Breast epithelium (tissue), 4 donors: ENCODE measurements around the gene SGSM2. TPM values are rescaled to one million over a fixed set of nuclear protein-coding genes. Genes with fewer than 3 reads are reported as not detected.

Experiments
- DNase-seq, 2 donors: peaks; one replicate each; pipeline ENCODE4 v3.0.0-alpha.2; 2019; ENCODE audit warnings: low spot score in 2 of 2
- H3K27ac ChIP-seq, 2 donors: fragments of 200-600 bp; sonication (generic) in 1 of 2; one replicate each; pipeline ENCODE4 v1.5.1; 2016 to 2019; ENCODE audit warnings: mild to moderate bottlenecking in 1 of 2
- H3K27me3 ChIP-seq, 2 donors: fragments of 200-600 bp; sonication (generic) in 1 of 2; one replicate each; pipeline versions ENCODE4 v1.5.1 to v1.6.0; 2017 to 2019; ENCODE audit warnings: control low read depth in 1 of 2, mild to moderate bottlenecking in 1 of 2
- H3K36me3 ChIP-seq: fragments of 200-600 bp; one replicate; pipeline ENCODE4 v1.5.1; 2019
- H3K4me1 ChIP-seq, 2 donors: fragments of 200-600 bp; sonication (generic); one replicate each; pipeline ENCODE4 v1.5.1; 2016 to 2019; ENCODE audit warnings: control low read depth in 1 of 2
- H3K4me3 ChIP-seq, 3 donors: fragments of 200-600 bp; sonication (generic); 1 replicate in 2 of 3; 2 replicates in 1 of 3; pipeline ENCODE4 v1.5.1; 2016 to 2019; ENCODE audit warnings: mild to moderate bottlenecking in 3 of 3, moderate library complexity in 2 of 3
- H3K9me3 ChIP-seq, 2 donors: fragments of 200-600 bp; sonication (generic) in 1 of 2; one replicate each; pipeline ENCODE4 v1.5.1; 2016 to 2019; ENCODE audit warnings: control low read depth in 1 of 2
- POLR2A ChIP-seq: fragments of 450-650 bp; IDR thresholded peaks from one replicate; pipeline ENCODE4 v1.6.1; 2016; ENCODE audit warnings: antibody characterized with exemption, mild to moderate bottlenecking, moderate library complexity
- POLR2AphosphoS5 ChIP-seq, 3 donors: sonication (generic); formaldehyde crosslinking; IDR thresholded peaks; one replicate each; pipeline ENCODE4 v1.6.1; 2017; ENCODE audit warnings: antibody characterized with exemption in 3 of 3
- intact Hi-C: fragments of 100-400 bp; cut with DNase I; formaldehyde crosslinking; loops from one replicate; pipeline ENCODE4 v1.15.1; 2023; ENCODE audit warnings: low total_unique reads
- total RNA-seq, 3 donors: library from RNA; depleted of rRNA; stranded (reverse); fragments of >200 nt; gene quantifications; one replicate each; pipeline ENCODE4 v1.1.0, GENCODE V29; 2016
- TF ChIP-seq, protein P1 (sequence below), 3 donors: fragments of 450-650 bp; IDR thresholded peaks; one replicate each; pipeline ENCODE4 v1.5.1; 2016 to 2017; ENCODE audit warnings: antibody characterized with exemption in 3 of 3, mild to moderate bottlenecking in 3 of 3, moderate library complexity in 3 of 3

SGSM2 gene
- total RNA-seq, 3 donors from 2014 or later = 27.8 to 125 (median 85.5) TPM

- Histone ChIP-seq H3K27ac (no peak overlapping the region), H3K36me3 (no peaks in the 10 kb centered on the region), H3K27me3 (no peaks in the 10 kb centered on the region), H3K4me1 (no peaks in the 10 kb centered on the region), H3K4me3 (no peak overlapping the region), H3K9me3 (no peaks in the 10 kb centered on the region)
- intact Hi-C loops = no loop called here
- TF ChIP-seq POLR2A (no peak), POLR2AphosphoS5 (IDR thresholded peaks at IDR 0.05) (no peak)
- TF ChIP-seq, protein P1, sequence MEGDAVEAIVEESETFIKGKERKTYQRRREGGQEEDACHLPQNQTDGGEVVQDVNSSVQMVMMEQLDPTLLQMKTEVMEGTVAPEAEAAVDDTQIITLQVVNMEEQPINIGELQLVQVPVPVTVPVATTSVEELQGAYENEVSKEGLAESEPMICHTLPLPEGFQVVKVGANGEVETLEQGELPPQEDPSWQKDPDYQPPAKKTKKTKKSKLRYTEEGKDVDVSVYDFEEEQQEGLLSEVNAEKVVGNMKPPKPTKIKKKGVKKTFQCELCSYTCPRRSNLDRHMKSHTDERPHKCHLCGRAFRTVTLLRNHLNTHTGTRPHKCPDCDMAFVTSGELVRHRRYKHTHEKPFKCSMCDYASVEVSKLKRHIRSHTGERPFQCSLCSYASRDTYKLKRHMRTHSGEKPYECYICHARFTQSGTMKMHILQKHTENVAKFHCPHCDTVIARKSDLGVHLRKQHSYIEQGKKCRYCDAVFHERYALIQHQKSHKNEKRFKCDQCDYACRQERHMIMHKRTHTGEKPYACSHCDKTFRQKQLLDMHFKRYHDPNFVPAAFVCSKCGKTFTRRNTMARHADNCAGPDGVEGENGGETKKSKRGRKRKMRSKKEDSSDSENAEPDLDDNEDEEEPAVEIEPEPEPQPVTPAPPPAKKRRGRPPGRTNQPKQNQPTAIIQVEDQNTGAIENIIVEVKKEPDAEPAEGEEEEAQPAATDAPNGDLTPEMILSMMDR (IDR thresholded peaks at IDR 0.05) = no peak
- no peak for DNase-seq
Measured at GRCh38 chr17:2317796-2318195, 19.5 kb upstream of the SGSM2 start.

GRCh38 chr17:2319051-2319450 is 18.2 kb upstream of the SGSM2 start:
- intact Hi-C loops = no loop called here
- no peaks in the 10 kb centered on the region for H3K9me3 ChIP-seq
- no peak overlapping the region for H3K4me3 ChIP-seq
- no peaks in the 10 kb centered on the region for H3K36me3 ChIP-seq
- no peaks in the 10 kb centered on the region for H3K4me1 ChIP-seq
- no peak overlapping the region for H3K27ac ChIP-seq
- H3K27me3 ChIP-seq = no peaks in the 10 kb centered on the region
- DNase-seq = no peak
- TF ChIP-seq POLR2A (no peak), POLR2AphosphoS5 (IDR thresholded peaks at IDR 0.05) (no peak)
- TF ChIP-seq, protein P1 (IDR thresholded peaks at IDR 0.05) = no peak

DNA sequence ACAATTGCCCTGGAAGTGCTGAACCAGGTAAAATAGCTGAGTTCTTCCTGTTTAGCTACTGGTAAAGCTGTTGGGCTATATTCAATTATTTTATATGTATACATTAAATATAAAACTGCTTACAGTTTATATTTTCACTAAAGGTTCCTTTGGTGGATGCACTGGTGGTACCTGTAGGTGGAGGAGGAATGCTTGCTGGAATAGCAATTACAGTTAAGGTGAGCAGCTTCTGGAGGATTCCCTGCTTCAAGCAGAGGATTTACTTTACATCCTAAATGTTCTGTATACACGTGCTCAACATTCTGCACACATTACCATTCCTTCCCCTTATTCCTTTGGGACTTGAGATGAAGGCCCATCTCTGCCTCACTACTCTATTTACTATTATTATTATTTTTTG is 15.9 kb upstream of the SGSM2 start:
- no peak overlapping the region for H3K4me3 ChIP-seq
- H3K27me3 ChIP-seq = no peaks in the 10 kb centered on the region
- H3K27ac ChIP-seq = no peak overlapping the region
- no peak for DNase-seq
- H3K9me3 ChIP-seq = no peaks in the 10 kb centered on the region
- no peak for TF ChIP-seq POLR2AphosphoS5 (IDR thresholded peaks at IDR 0.05)
- no peak for TF ChIP-seq POLR2A
- TF ChIP-seq, protein P1 (IDR thresholded peaks at IDR 0.05) = no peak
- H3K36me3 ChIP-seq = no peaks in the 10 kb centered on the region
- intact Hi-C loops = no loop called here
- no peaks in the 10 kb centered on the region for H3K4me1 ChIP-seq

DNA sequence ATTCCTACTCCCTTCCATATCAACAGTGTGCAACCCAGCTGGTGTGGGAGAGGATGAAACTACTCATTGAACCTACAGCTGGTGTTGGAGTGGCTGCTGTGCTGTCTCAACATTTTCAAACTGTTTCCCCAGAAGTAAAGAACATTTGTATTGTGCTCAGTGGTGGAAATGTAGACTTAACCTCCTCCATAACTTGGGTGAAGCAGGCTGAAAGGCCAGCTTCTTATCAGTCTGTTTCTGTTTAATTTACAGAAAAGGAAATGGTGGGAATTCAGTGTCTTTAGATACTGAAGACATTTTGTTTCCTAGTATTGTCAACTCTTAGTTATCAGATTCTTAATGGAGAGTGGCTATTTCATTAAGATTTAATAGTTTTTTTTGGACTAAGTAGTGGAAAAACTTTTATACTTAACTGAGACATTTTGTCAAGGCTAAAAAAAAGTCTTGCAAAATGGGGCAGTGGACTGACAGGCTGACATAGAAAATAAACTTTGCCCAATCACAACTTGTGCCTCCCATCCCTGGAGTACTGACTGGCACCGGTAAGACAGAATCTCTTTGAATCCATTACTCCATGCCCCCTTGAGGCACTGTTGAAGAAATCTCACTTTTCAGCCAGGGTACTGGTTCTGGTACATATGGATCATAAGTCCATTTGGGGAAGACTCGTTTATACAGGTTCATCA is 13.5 kb upstream of the SGSM2 start:
- Histone ChIP-seq H3K4me1 (no peaks in the 10 kb centered on the region), H3K27me3 (no peaks in the 10 kb centered on the region), H3K9me3 (no peaks in the 10 kb centered on the region), H3K27ac (no peak overlapping the region), H3K36me3 (no peaks in the 10 kb centered on the region), H3K4me3 (no peak overlapping the region)
- TF ChIP-seq POLR2AphosphoS5 (IDR thresholded peaks at IDR 0.05) (no peak), POLR2A (no peak)
- TF ChIP-seq, protein P1 (IDR thresholded peaks at IDR 0.05) = no peak
- intact Hi-C loops = no loop called here
- no peak for DNase-seq

- DNase-seq = no peak
- Histone ChIP-seq H3K4me1 (peaks cover 0 to 8% of the 10 kb centered on the region in 2 donors), H3K4me3 (no peak overlapping the region), H3K9me3 (no peaks in the 10 kb centered on the region), H3K27ac (no peak overlapping the region), H3K36me3 (peaks cover 6% of the 10 kb centered on the region), H3K27me3 (no peaks in the 10 kb centered on the region)
- TF ChIP-seq POLR2A (no peak), POLR2AphosphoS5 (IDR thresholded peaks at IDR 0.05) (no peak)
- TF ChIP-seq, protein P1 (IDR thresholded peaks at IDR 0.05) = no peak
- intact Hi-C loops = no loop called here
Measured at GRCh38 chr17:2331303-2331702, 6.0 kb upstream of the SGSM2 start.
